Naive thymus-derived CD4-positive, alpha-beta T cell (primary cell): Measurements from ENCODE around the gene AIFM3. TPM values are rescaled to one million over a fixed set of nuclear protein-coding genes. Genes with fewer than 3 reads are reported as not detected.

Experiments
- polyA plus RNA-seq, 2 donors: library from polyadenylated mRNA; unstranded; fragments of 300-500 nt; fragmentation: Illumina TruSeq; gene quantifications; one replicate each; pipeline ENCODE4 v1.2.3, GENCODE V29; 2021
- total RNA-seq, 6 experiments: library from RNA in 5 of 6; stranded (reverse) in 5 of 6; gene quantifications; 1 replicate in 5 of 6; 2 replicates in 1 of 6; pipeline ENCODE4 v1.2.3 and lab custom pipeline; 2021 to 2026

AIFM3 gene
- total and polyA plus RNA-seq, 7 experiments from 2014 or later, result 0.17 to 9.0 (median 0.97) TPM

Other genes with a start within 250 kb of the AIFM3 start
- not detected for gene SERPIND1, start 193.1 kb upstream of the AIFM3 start, total RNA-seq
- under 1 TPM; 0.09 to 0.10 TPM for gene SERPIND1, start 193.1 kb upstream of the AIFM3 start, polyA plus RNA-seq
- 100 to 1,000 TPM; 120 to 181 (median 168) TPM for gene PI4KA, start 108.4 kb upstream of the AIFM3 start, total RNA-seq
- gene PI4KA, start 108.4 kb upstream of the AIFM3 start, polyA plus RNA-seq, result 10 to 100 TPM; 40.1 to 91.7 TPM
- 10 to 100 TPM; 15.2 to 32.8 (median 25.4) TPM for gene SNAP29, start 108.2 kb upstream of the AIFM3 start, total RNA-seq
- gene SNAP29, start 108.2 kb upstream of the AIFM3 start, polyA plus RNA-seq, result 10 to 100 TPM; 15.9 to 22.8 TPM
- 10 to 100 TPM; 38.9 to 82.7 (median 77.8) TPM for gene CRKL, start 49.8 kb upstream of the AIFM3 start, total RNA-seq
- 10 to 100 TPM; 44.7 to 65.8 TPM for gene CRKL, start 49.8 kb upstream of the AIFM3 start, polyA plus RNA-seq
- gene LZTR1, start 15.0 kb downstream of the AIFM3 start, total RNA-seq, result 100 to 1,000 TPM in 2 of 5 experiments, 10 to 100 TPM in 3; 61.8 to 104 (median 74.2) TPM
- 10 to 100 TPM; 11.4 to 15.6 TPM for gene LZTR1, start 15.0 kb downstream of the AIFM3 start, polyA plus RNA-seq
- gene THAP7, start 34.9 kb downstream of the AIFM3 start, total RNA-seq, result 10 to 100 TPM; 25.8 to 73.3 (median 64.7) TPM
- 10 to 100 TPM; 53.8 to 69.3 TPM for gene THAP7, start 34.9 kb downstream of the AIFM3 start, polyA plus RNA-seq
- gene P2RX6, start 47.9 kb downstream of the AIFM3 start, total RNA-seq, result 1 to 10 TPM in 2 of 5 experiments, under 1 TPM in 3; 0.46 to 1.7 (median 0.66) TPM
- under 1 TPM in 1 of 2 donors, not detected in 1; 0.15 TPM for gene P2RX6, start 47.9 kb downstream of the AIFM3 start, polyA plus RNA-seq
- gene SLC7A4, start 65.3 kb downstream of the AIFM3 start, total RNA-seq, result under 1 TPM in 2 of 5 experiments, not detected in 3; 0.13 TPM
- gene SLC7A4, start 65.3 kb downstream of the AIFM3 start, polyA plus RNA-seq, result under 1 TPM in 1 of 2 donors, not detected in 1; 0.08 TPM
- gene LRRC74B, start 78.7 kb downstream of the AIFM3 start, total RNA-seq, result not detected
- not detected for gene LRRC74B, start 78.7 kb downstream of the AIFM3 start, polyA plus RNA-seq